Prostate gland (tissue), 2 donors: ENCODE measurements around the gene HRH4. TPM values are rescaled to one million over a fixed set of nuclear protein-coding genes. Genes with fewer than 3 reads are reported as not detected.
A peak's percentile ranks its signal among the peaks of the same experiment; 100 is the strongest.

Experiments used
- DNase-seq: peaks from one replicate; pipeline ENCODE4 v3.0.0-alpha.2; 2019; ENCODE audit warnings: low spot score
- H3K27ac ChIP-seq, 2 donors: fragments of 200-600 bp; sonication (generic); 2 replicates each; pipeline ENCODE4 v1.5.1; 2017 to 2019
- H3K27me3 ChIP-seq: fragments of 200-600 bp; sonication (generic); replicated peaks from 2 replicates; pipeline ENCODE4 v1.5.1; 2019; ENCODE audit not compliant: insufficient read depth
- H3K36me3 ChIP-seq, 2 donors: fragments of 200-600 bp; sonication (generic); 1 replicate in 1 of 2; 2 replicates in 1 of 2; pipeline versions ENCODE4 v1.5.1 to v1.8.1; 2017 to 2019
- H3K4me1 ChIP-seq: fragments of 200-600 bp; sonication (generic); replicated peaks from 2 replicates; pipeline ENCODE4 v1.5.1; 2019
- H3K4me3 ChIP-seq, 2 donors: fragments of 200-600 bp; sonication (generic); 2 replicates each; pipeline ENCODE4 v1.5.1; 2017 to 2019
- H3K9me3 ChIP-seq: fragments of 200-600 bp; sonication (generic); 2 replicates; pipeline ENCODE4 v1.5.1; 2017
- CTCF ChIP-seq, 4 experiments: fragments of 200-600 bp in 2 of 4; fragments of 450-650 bp in 2 of 4; sonication (generic) in 2 of 4; IDR thresholded peaks; 1 replicate in 3 of 4; 2 replicates in 1 of 4; pipeline ENCODE4 v1.5.1; 2016 to 2019; ENCODE audit warnings: antibody characterized with exemption in 4 of 4, mild to moderate bottlenecking in 2 of 4, moderate library complexity in 2 of 4
- POLR2A ChIP-seq: fragments of 450-650 bp; IDR thresholded peaks from one replicate; pipeline ENCODE4 v1.6.1; 2016; ENCODE audit warnings: antibody characterized with exemption, mild to moderate bottlenecking
- POLR2AphosphoS5 ChIP-seq: sonication (generic); formaldehyde crosslinking; IDR thresholded peaks from one replicate; pipeline ENCODE4 v1.6.1; 2017; ENCODE audit warnings: antibody characterized with exemption
- WGBS: methylation state at CpG from one replicate; pipeline ENCODE4 v1.1.5; 2018; 5-methylcytosine and 5-hydroxymethylcytosine counted together
- intact Hi-C: fragments of 100-400 bp; cut with DNase I; formaldehyde crosslinking; loops from one replicate; pipeline ENCODE4 v1.14.2; 2022
- total RNA-seq, 2 donors: library from RNA; depleted of rRNA; stranded (reverse); fragments of >200 nt; gene quantifications; one replicate each; pipeline ENCODE4 v1.1.0, GENCODE V29; 2016

The HRH4 gene
- total RNA-seq, 2 donors from 2014 or later = not detected

DNA sequence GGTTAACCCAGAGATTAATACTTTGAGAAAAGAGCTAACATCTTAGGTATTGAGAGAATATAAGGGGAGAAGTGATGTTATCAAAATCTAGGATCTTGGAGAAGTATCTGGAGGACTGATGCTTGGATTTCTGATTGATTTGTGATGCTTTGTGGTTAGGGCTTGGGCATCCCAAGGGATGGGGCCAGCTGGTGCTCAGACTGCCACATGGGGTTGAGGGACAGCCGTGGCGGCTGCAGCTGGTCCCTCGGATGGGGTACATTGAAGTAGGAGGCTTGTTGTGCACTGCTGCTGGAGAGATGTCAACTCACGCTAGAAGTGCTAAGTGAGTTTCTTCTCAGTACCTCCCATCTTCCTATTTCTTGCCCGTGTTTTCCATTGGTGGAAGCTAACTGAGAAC is 22.4 kb downstream of the HRH4 start:
- intact Hi-C loops = loop anchor here (10.0 kb wide), 1 partner anchor 242 kb away; no protein-coding TSS in a partner anchor
- H3K27me3 ChIP-seq = no peaks in the 10 kb centered on the region
- H3K27ac ChIP-seq = no peak overlapping the region
- WGBS = 90% methylated on average over 5 of the region's 5 CpGs
- no peak overlapping the region for H3K4me3 ChIP-seq
- H3K4me1 ChIP-seq = no peaks in the 10 kb centered on the region
- no peaks in the 10 kb centered on the region for H3K36me3 ChIP-seq
- DNase-seq = no peak
- no peaks in the 10 kb centered on the region for H3K9me3 ChIP-seq
- no peak for TF ChIP-seq POLR2AphosphoS5
- no peak for TF ChIP-seq CTCF (IDR thresholded peaks at IDR 0.05)
- TF ChIP-seq POLR2A = no peak

- no peaks in the 10 kb centered on the region for H3K36me3 ChIP-seq
- intact Hi-C loops = loop anchor here (5.0 to 10.0 kb wide), 2 partner anchors 123 to 239 kb away; no protein-coding TSS in a partner anchor
Measured at GRCh38 chr18:24485681-24486080, 25.2 kb downstream of the HRH4 start.

GRCh38 chr18:24486684-24487083 is 26.2 kb downstream of the HRH4 start:
- Histone ChIP-seq H3K9me3 (no peaks in the 10 kb centered on the region), H3K27me3 (no peaks in the 10 kb centered on the region), H3K27ac (no peak overlapping the region), H3K4me1 (no peaks in the 10 kb centered on the region), H3K4me3 (no peak overlapping the region), H3K36me3 (no peaks in the 10 kb centered on the region)
- no peak for TF ChIP-seq POLR2AphosphoS5
- TF ChIP-seq CTCF (IDR thresholded peaks at IDR 0.05) = no peak
- DNase-seq = no peak
- intact Hi-C loops = loop anchor here (5.0 to 10.0 kb wide), 2 partner anchors 124 to 238 kb away; no protein-coding TSS in a partner anchor
- WGBS = 39% methylated on average over 9 of the region's 9 CpGs

More at GRCh38 chr18:24485681-24486080, 25.2 kb downstream of the HRH4 start:
- no peak overlapping the region for H3K4me3 ChIP-seq
- no peaks in the 10 kb centered on the region for H3K4me1 ChIP-seq
- no peak overlapping the region for H3K27ac ChIP-seq
- no peaks in the 10 kb centered on the region for H3K27me3 ChIP-seq
- TF ChIP-seq CTCF (IDR thresholded peaks at IDR 0.05) (no peak), POLR2AphosphoS5 (no peak), POLR2A (no peak)
- no peaks in the 10 kb centered on the region for H3K9me3 ChIP-seq
- 94% methylated on average over 3 of the region's 3 CpGs for WGBS
- DNase-seq = no peak

GRCh38 chr18:24488824-24489493 is 28.5 kb downstream of the HRH4 start:
- no peaks in the 10 kb centered on the region for H3K36me3 ChIP-seq
- 43% methylated on average over 7 of the region's 7 CpGs for WGBS
- no peaks in the 10 kb centered on the region for H3K4me1 ChIP-seq
- H3K9me3 ChIP-seq = no peaks in the 10 kb centered on the region
- no peak overlapping the region for H3K27ac ChIP-seq
- no peaks in the 10 kb centered on the region for H3K27me3 ChIP-seq
- TF ChIP-seq CTCF (IDR thresholded peaks at IDR 0.05) (peak; percentile 56 to 85 (median 79)), POLR2AphosphoS5 (no peak)
- no peak overlapping the region for H3K4me3 ChIP-seq
- no peak for DNase-seq
- intact Hi-C loops = loop anchor here (5.0 to 10.0 kb wide), 2 partner anchors 127 to 236 kb away; no protein-coding TSS in a partner anchor

- 50% methylated on average over 4 of the region's 4 CpGs for WGBS
- no peaks in the 10 kb centered on the region for H3K36me3 ChIP-seq
- H3K4me3 ChIP-seq = no peak overlapping the region
- H3K27ac ChIP-seq = no peak overlapping the region
- no peaks in the 10 kb centered on the region for H3K27me3 ChIP-seq
- DNase-seq = no peak
- no peaks in the 10 kb centered on the region for H3K4me1 ChIP-seq
- intact Hi-C loops = no loop called here
- no peaks in the 10 kb centered on the region for H3K9me3 ChIP-seq
- TF ChIP-seq POLR2AphosphoS5 (no peak), POLR2A (no peak), CTCF (IDR thresholded peaks at IDR 0.05) (no peak)
Measured at GRCh38 chr18:24490539-24490938, 30.1 kb downstream of the HRH4 start.
